Transverse colon (tissue), 4 donors: ENCODE data around the gene MLC1. TPM values are rescaled to one million over a fixed set of nuclear protein-coding genes. Genes with fewer than 3 reads are reported as not detected.

ENCODE experiments used
- DNase-seq: peaks from one replicate; pipeline ENCODE4 v3.0.0-alpha.2; 2019
- H3K27ac ChIP-seq, 4 donors: fragments of 200-600 bp; sonication (generic); 2 replicates each; pipeline ENCODE4 v1.5.1; 2016 to 2018; ENCODE audit warnings: inconsistent platforms in 4 of 4
- H3K27me3 ChIP-seq: fragments of 200-600 bp; sonication (generic); 2 replicates; pipeline ENCODE4 v1.5.1; 2017; ENCODE audit warnings: inconsistent platforms
- H3K36me3 ChIP-seq, 4 donors: fragments of 200-600 bp; sonication (generic); 2 replicates each; pipeline ENCODE4 v1.5.1; 2017 to 2019; ENCODE audit warnings: inconsistent platforms in 4 of 4
- H3K4me1 ChIP-seq, 4 donors: fragments of 200-600 bp; sonication (generic); 2 replicates each; pipeline ENCODE4 v1.5.1; 2017 to 2020; ENCODE audit warnings: inconsistent platforms in 4 of 4
- H3K4me3 ChIP-seq, 4 donors: fragments of 200-600 bp; sonication (generic); 1 replicate in 1 of 4; 2 replicates in 3 of 4; pipeline versions ENCODE4 v1.5.1 to v1.6.1; 2017 to 2019; ENCODE audit warnings: inconsistent platforms in 4 of 4
- H3K9me3 ChIP-seq, 2 donors: fragments of 200-600 bp; sonication (generic); 2 replicates each; pipeline ENCODE4 v1.5.1; 2017 to 2019; ENCODE audit warnings: inconsistent platforms in 2 of 2
- EP300 ChIP-seq: sonication (generic); formaldehyde crosslinking; IDR thresholded peaks from one replicate; pipeline ENCODE4 v1.6.1; 2017; ENCODE audit warnings: antibody characterized with exemption, low read depth
- POLR2A ChIP-seq: fragments of 450-650 bp; IDR thresholded peaks from one replicate; pipeline ENCODE4 v1.6.1; 2016; ENCODE audit warnings: antibody characterized with exemption, mild to moderate bottlenecking, moderate library complexity
- POLR2AphosphoS5 ChIP-seq, 3 donors: sonication (generic); formaldehyde crosslinking; IDR thresholded peaks; one replicate each; pipeline ENCODE4 v1.6.1; 2016; ENCODE audit warnings: antibody characterized with exemption in 3 of 3
- WGBS, 2 donors: methylation state at CpG; one replicate each; pipeline ENCODE4 v1.1.5; 2018; ENCODE audit warnings: low coverage in 1 of 2; 5-methylcytosine and 5-hydroxymethylcytosine counted together
- in situ Hi-C, 4 donors: fragments of 200-750 bp; cut with MboI; loops; one replicate each; pipeline versions ENCODE4 v1.15.0 to v1.15.1; 2017; ENCODE audit warnings: low sequenced_read_pairs in 3 of 4, low pct_ligation_motif_present in 1 of 4, low pct_unique_long_range_greater_than_20kb in 1 of 4
- intact Hi-C: fragments of 100-400 bp; cut with DNase I; formaldehyde crosslinking; loops from one replicate; pipeline ENCODE4 v1.15.1; 2023; ENCODE audit warnings: low total_unique reads
- total RNA-seq, 4 donors: library from RNA; depleted of rRNA; stranded (reverse); fragments of >200 nt; gene quantifications; one replicate each; pipeline ENCODE4 v1.1.0, GENCODE V29; 2016
- TF ChIP-seq, protein P1 (sequence below), 5 experiments: fragments of 200-600 bp in 3 of 5; fragments of 450-650 bp in 2 of 5; sonication (generic) in 3 of 5; IDR thresholded peaks; 1 replicate in 2 of 5; 2 replicates in 3 of 5; pipeline ENCODE4 v1.5.1; 2016 to 2017; ENCODE audit warnings: antibody characterized with exemption in 5 of 5, inconsistent platforms in 3 of 5, mild to moderate bottlenecking in 2 of 5, moderate library complexity in 1 of 5

MLC1 gene
- total RNA-seq, 4 donors from 2014 or later = not detected

- in situ Hi-C loops = no loop called here
- no peak for DNase-seq
- H3K4me1 ChIP-seq = peaks cover 0 to 6% (median 1%) of the 10 kb centered on the region in 4 donors
- peaks cover 0 to 6% of the 10 kb centered on the region in 2 donors for H3K9me3 ChIP-seq
- intact Hi-C loops = no loop called here
- WGBS, 2 donors = 52% methylated on average over 18 of the region's 18 CpGs; no CpG with 5 or more reads in 1 of the 2 donors
- peaks cover 19% of the 10 kb centered on the region for H3K27me3 ChIP-seq
- TF ChIP-seq POLR2A (no peak), POLR2AphosphoS5 (IDR thresholded peaks at IDR 0.05) (no peak), EP300 (no peak)
- TF ChIP-seq, protein P1, sequence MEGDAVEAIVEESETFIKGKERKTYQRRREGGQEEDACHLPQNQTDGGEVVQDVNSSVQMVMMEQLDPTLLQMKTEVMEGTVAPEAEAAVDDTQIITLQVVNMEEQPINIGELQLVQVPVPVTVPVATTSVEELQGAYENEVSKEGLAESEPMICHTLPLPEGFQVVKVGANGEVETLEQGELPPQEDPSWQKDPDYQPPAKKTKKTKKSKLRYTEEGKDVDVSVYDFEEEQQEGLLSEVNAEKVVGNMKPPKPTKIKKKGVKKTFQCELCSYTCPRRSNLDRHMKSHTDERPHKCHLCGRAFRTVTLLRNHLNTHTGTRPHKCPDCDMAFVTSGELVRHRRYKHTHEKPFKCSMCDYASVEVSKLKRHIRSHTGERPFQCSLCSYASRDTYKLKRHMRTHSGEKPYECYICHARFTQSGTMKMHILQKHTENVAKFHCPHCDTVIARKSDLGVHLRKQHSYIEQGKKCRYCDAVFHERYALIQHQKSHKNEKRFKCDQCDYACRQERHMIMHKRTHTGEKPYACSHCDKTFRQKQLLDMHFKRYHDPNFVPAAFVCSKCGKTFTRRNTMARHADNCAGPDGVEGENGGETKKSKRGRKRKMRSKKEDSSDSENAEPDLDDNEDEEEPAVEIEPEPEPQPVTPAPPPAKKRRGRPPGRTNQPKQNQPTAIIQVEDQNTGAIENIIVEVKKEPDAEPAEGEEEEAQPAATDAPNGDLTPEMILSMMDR (IDR thresholded peaks at IDR 0.05) = no peak
- H3K36me3 ChIP-seq = no peaks in the 10 kb centered on the region
- H3K4me3 ChIP-seq = no peak overlapping the region
- no peak overlapping the region for H3K27ac ChIP-seq
These were observed 31.4 kb downstream of the MLC1 start for GRCh38 chr22:50053861-50054260.

DNA sequence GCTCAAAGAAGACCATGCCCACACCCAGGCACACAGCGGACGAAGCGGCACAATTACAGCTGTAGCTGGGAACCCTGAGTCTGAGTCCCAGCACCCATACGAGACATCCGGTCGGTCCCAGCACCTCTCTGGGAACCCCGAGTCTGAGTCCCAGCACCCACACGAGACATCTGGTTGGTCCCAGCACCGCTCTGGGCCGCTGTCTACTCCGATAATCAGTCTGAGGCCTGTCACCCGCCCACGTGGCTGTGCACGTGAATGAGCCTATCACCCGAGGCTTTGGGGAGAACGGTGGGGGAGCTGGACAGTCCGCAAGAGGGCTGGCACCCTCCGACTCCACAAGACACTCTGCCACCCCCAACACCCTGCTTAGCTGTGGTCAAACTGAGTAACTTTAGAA, 33.3 kb downstream of the MLC1 start:
- Histone ChIP-seq H3K36me3 (no peaks in the 10 kb centered on the region), H3K4me3 (no peak overlapping the region), H3K27me3 (peaks cover 12% of the 10 kb centered on the region), H3K27ac (no peak overlapping the region), H3K9me3 (peaks cover 0 to 6% of the 10 kb centered on the region in 2 donors), H3K4me1 (no peaks in the 10 kb centered on the region)
- in situ Hi-C loops (no loop called here), intact Hi-C loops (no loop called here)
- TF ChIP-seq EP300 (no peak), POLR2A (no peak), POLR2AphosphoS5 (IDR thresholded peaks at IDR 0.05) (no peak)
- TF ChIP-seq, protein P1 (IDR thresholded peaks at IDR 0.05) = no peak
- 86 to 100% methylated on average over 1 to 18 of the region's 18 CpGs for WGBS, 2 donors
- no peak for DNase-seq

GRCh38 chr22:50049299-50050195, 35.7 kb downstream of the MLC1 start:
- TF ChIP-seq POLR2AphosphoS5 (IDR thresholded peaks at IDR 0.05) = no peak
- no peak for TF ChIP-seq POLR2A
- TF ChIP-seq EP300 = no peak
- TF ChIP-seq, protein P1 (IDR thresholded peaks at IDR 0.05) = no peak
- H3K9me3 ChIP-seq = peaks cover 0 to 6% of the 10 kb centered on the region in 2 donors
- H3K4me3 ChIP-seq = no peak overlapping the region
- no peak overlapping the region for H3K27ac ChIP-seq
- peaks cover 22% of the 10 kb centered on the region for H3K27me3 ChIP-seq
- H3K4me1 ChIP-seq = no peaks in the 10 kb centered on the region
- intact Hi-C loops = no loop called here
- in situ Hi-C loops = loop anchor here (25.0 kb wide), 1 partner anchor 287 kb away; no protein-coding TSS in a partner anchor
- WGBS, 2 donors = 89% methylated on average over 36 of the region's 36 CpGs; no CpG with 5 or more reads in 1 of the 2 donors
- no peak for DNase-seq
- no peaks in the 10 kb centered on the region for H3K36me3 ChIP-seq

DNA sequence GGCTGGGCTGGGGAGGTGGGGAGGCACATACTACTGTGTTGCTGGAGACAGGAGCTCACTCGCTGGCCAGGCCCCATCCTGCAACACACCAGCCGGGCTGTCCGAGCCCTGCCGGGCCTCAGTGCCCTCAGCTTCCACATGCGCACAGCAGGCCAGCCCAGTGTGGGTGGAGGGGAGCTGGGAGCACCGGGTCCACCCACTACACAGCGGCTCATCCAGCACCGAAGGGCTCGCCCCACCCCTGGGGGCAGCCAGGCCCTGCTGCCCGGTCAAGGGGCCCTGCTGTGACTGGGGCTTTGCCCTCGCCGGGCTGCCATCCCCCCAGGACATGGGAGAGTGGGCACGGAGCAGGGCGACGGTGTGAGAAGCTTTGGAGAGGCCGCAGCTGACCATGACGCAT, 36.4 kb downstream of the MLC1 start:
- TF ChIP-seq, protein P1 (IDR thresholded peaks at IDR 0.05) = no peak
- no peak for TF ChIP-seq POLR2AphosphoS5 (IDR thresholded peaks at IDR 0.05)
- no peak for TF ChIP-seq EP300
- no peak for TF ChIP-seq POLR2A
- 76% methylated on average over 14 of the region's 17 CpGs; no CpG with 5 or more reads in 1 of the 2 donors for WGBS, 2 donors
- Histone ChIP-seq H3K27me3 (peaks cover 18% of the 10 kb centered on the region), H3K4me3 (no peak overlapping the region), H3K27ac (no peak overlapping the region), H3K36me3 (no peaks in the 10 kb centered on the region), H3K9me3 (peaks cover 0 to 6% of the 10 kb centered on the region in 2 donors), H3K4me1 (no peaks in the 10 kb centered on the region)
- intact Hi-C loops = no loop called here
- DNase-seq = no peak
- in situ Hi-C loops = loop anchor here (25.0 kb wide), 1 partner anchor 287 kb away; no protein-coding TSS in a partner anchor
